SK-N-SH (cell line): ENCODE results near the gene CLRN3. TPM values are rescaled to one million over a fixed set of nuclear protein-coding genes. Genes with fewer than 3 reads are reported as not detected.

Experiments used
- CTCF ChIA-PET: fragments of 300-600, 350-600 bp; formaldehyde crosslinking; extraction: SDS; loops from one replicate; lab custom pipeline; 2021; lab: Yijun Ruan, JAX
- POLR2A ChIA-PET: fragments of 350-600 bp; sonication (Branson Sonifier 250); formaldehyde crosslinking; extraction: SDS; loops from one replicate; lab custom pipeline; 2020; ENCODE audit warnings: antibody characterized with exemption, inconsistent platforms; lab: Yijun Ruan, JAX
- DNase-seq: peaks from one replicate; pipeline ENCODE4 v3.0.0; 2012
- H2AFZ ChIP-seq: fragments of 200-600 bp; sonication (generic); 2 replicates; pipeline ENCODE4 v1.8.1; 2016; ENCODE audit warnings: antibody characterized with exemption, mild to moderate bottlenecking, low read depth
- H3F3A ChIP-seq: fragments of 200-600 bp; sonication (generic); replicated peaks from 2 replicates; pipeline ENCODE3; 2016; ENCODE audit warnings: antibody characterized with exemption, mild to moderate bottlenecking; ENCODE audit not compliant: insufficient read depth
- H3K27ac ChIP-seq, 2 experiments: fragments of 200-500 bp in 1 of 2; fragments of 200-600 bp in 1 of 2; sonication (Bioruptor generic) in 1 of 2; sonication (generic), shearing (Covaris generic) in 1 of 2; 2 replicates each; pipeline versions ENCODE4 v1.5.1 to v1.6.1; 2014 to 2016; ENCODE audit warnings: low read depth in 2 of 2, inconsistent platforms in 1 of 2, low read length in 1 of 2, mild to moderate bottlenecking in 1 of 2, mixed read lengths in 1 of 2
- H3K27me3 ChIP-seq: fragments of 200-600 bp; sonication (generic), shearing (Covaris generic); 2 replicates; pipeline ENCODE4 v1.6.1; 2016; ENCODE audit warnings: mixed run types; ENCODE audit not compliant: insufficient read depth
- H3K36me3 ChIP-seq, 2 experiments: fragments of 200-500 bp in 1 of 2; fragments of 200-600 bp in 1 of 2; sonication (Bioruptor generic) in 1 of 2; sonication (generic) in 1 of 2; replicated peaks in 1 of 2; 2 replicates each; pipeline versions ENCODE3 to v1.5.1; 2014 to 2016; ENCODE audit warnings: low read length in 1 of 2, mild to moderate bottlenecking in 1 of 2; ENCODE audit not compliant: insufficient read depth in 2 of 2, control insufficient read depth in 1 of 2
- H3K4me1 ChIP-seq, 2 experiments: fragments of 200-500 bp in 1 of 2; fragments of 200-600 bp in 1 of 2; sonication (Bioruptor generic) in 1 of 2; sonication (generic), shearing (Covaris generic) in 1 of 2; 2 replicates each; pipeline versions ENCODE4 v1.5.1 to v1.6.1; 2014 to 2016; ENCODE audit warnings: low read depth in 1 of 2, low read length in 1 of 2, mixed run types in 1 of 2; ENCODE audit not compliant: insufficient read depth in 2 of 2, control insufficient read depth in 1 of 2
- H3K4me2 ChIP-seq: fragments of 200-600 bp; sonication (generic), shearing (Covaris generic); 2 replicates; pipeline ENCODE4 v1.6.1; 2017; ENCODE audit warnings: mixed run types
- H3K4me3 ChIP-seq, 2 experiments: fragments of 200-500 bp in 1 of 2; fragments of 200-600 bp in 1 of 2; sonication (Bioruptor generic) in 1 of 2; sonication (generic), shearing (Covaris generic) in 1 of 2; 2 replicates each; pipeline versions ENCODE4 v1.5.1 to v1.8.1; 2014 to 2016; ENCODE audit warnings: low read depth in 2 of 2, inconsistent platforms in 1 of 2, low read length in 1 of 2, mild to moderate bottlenecking in 1 of 2, mixed read lengths in 1 of 2, moderate library complexity in 1 of 2
- H3K79me2 ChIP-seq: fragments of 200-600 bp; sonication (generic); 2 replicates; pipeline ENCODE4 v1.8.1; 2017; ENCODE audit warnings: mild to moderate bottlenecking; ENCODE audit not compliant: insufficient read depth
- H3K9ac ChIP-seq: fragments of 200-600 bp; sonication (generic); 2 replicates; pipeline ENCODE4 v1.6.1; 2017; ENCODE audit warnings: mixed run types
- H3K9me2 ChIP-seq: fragments of 200-600 bp; sonication (generic); 2 replicates; pipeline ENCODE4 v1.6.1; 2017; ENCODE audit warnings: mixed run types
- H3K9me3 ChIP-seq: fragments of 200-600 bp; sonication (generic); 2 replicates; pipeline ENCODE4 v1.6.1; 2017; ENCODE audit warnings: mixed run types, mild to moderate bottlenecking, moderate library complexity
- H4K20me1 ChIP-seq: fragments of 200-600 bp; sonication (generic); 2 replicates; pipeline ENCODE4 v1.6.1; 2017; ENCODE audit warnings: mild to moderate bottlenecking, mixed run types; ENCODE audit not compliant: insufficient read depth
- CHD2 ChIP-seq: fragments of 150-350 bp; IDR thresholded peaks from 2 replicates; pipeline ENCODE4 v1.6.1; 2018; ENCODE audit warnings: low read length; ENCODE audit not compliant: partially characterized antibody
- EZH2phosphoT487 ChIP-seq: fragments of 200-600 bp; sonication (generic); IDR thresholded peaks from 2 replicates; pipeline ENCODE4 v1.6.1; 2017; ENCODE audit warnings: low read depth, mixed run types, mild to moderate bottlenecking, antibody characterized with exemption, moderate library complexity, borderline replicate concordance
- FOSL2 ChIP-seq: IDR thresholded peaks from 2 replicates; pipeline ENCODE4 v1.4.0; 2012; ENCODE audit warnings: low read depth, mild to moderate bottlenecking, moderate library complexity, borderline replicate concordance
- FOXJ3 ChIP-seq: sonication (generic); formaldehyde crosslinking; IDR thresholded peaks from 2 replicates; pipeline ENCODE4 v1.5.1; 2020; ENCODE audit warnings: mild to moderate bottlenecking, missing genetic modification reagents
- GABPA ChIP-seq: IDR thresholded peaks from 2 replicates; pipeline ENCODE4 v1.4.0; 2012; ENCODE audit warnings: low read depth, mild to moderate bottlenecking
- GATA2 ChIP-seq: sonication (generic); formaldehyde crosslinking; IDR thresholded peaks from 2 replicates; pipeline ENCODE4 v1.5.0; 2020; ENCODE audit warnings: mild to moderate bottlenecking, missing genetic modification reagents
- IRF3 ChIP-seq: fragments of 150-350 bp; IDR thresholded peaks from 2 replicates; pipeline ENCODE4 v1.6.1; 2016; ENCODE audit warnings: mild to moderate bottlenecking, low read depth, low read length
- MAX ChIP-seq: IDR thresholded peaks from 2 replicates; pipeline ENCODE4 v1.4.0; 2012; ENCODE audit warnings: low read depth
- MEF2A ChIP-seq: IDR thresholded peaks from 2 replicates; pipeline ENCODE4 v1.4.0; 2012; ENCODE audit warnings: low read depth, borderline replicate concordance
- POLR2AphosphoS5 ChIP-seq: IDR thresholded peaks from 2 replicates; pipeline ENCODE4 v1.6.1; 2012; ENCODE audit warnings: low read depth, low read length
- RCOR1 ChIP-seq: fragments of 150-350 bp; IDR thresholded peaks from 2 replicates; pipeline ENCODE4 v1.6.1; 2017; ENCODE audit warnings: antibody characterized with exemption, low read length
- RFX5 ChIP-seq: IDR thresholded peaks from 2 replicates; pipeline ENCODE4 v1.6.1; 2012; ENCODE audit warnings: mild to moderate bottlenecking, improper control_type of control experiment, low read length
- RXRA ChIP-seq: IDR thresholded peaks from 2 replicates; pipeline ENCODE4 v1.4.0; 2012; ENCODE audit warnings: low read depth, mild to moderate bottlenecking, borderline replicate concordance
- SIN3A ChIP-seq: IDR thresholded peaks from 2 replicates; pipeline ENCODE4 v1.6.1; 2012; ENCODE audit warnings: low read depth, mild to moderate bottlenecking, low read length, moderate library complexity, borderline replicate concordance
- TAF1 ChIP-seq: IDR thresholded peaks from 2 replicates; pipeline ENCODE4 v1.6.1; 2012; ENCODE audit warnings: low read depth, mild to moderate bottlenecking, low read length, moderate library complexity, borderline replicate concordance
- TCF12 ChIP-seq: IDR thresholded peaks from 2 replicates; pipeline ENCODE4 v1.4.0; 2012
- USF1 ChIP-seq: IDR thresholded peaks from 2 replicates; pipeline ENCODE4 v1.4.0; 2012; ENCODE audit warnings: low read depth, borderline replicate concordance
- YY1 ChIP-seq: IDR thresholded peaks from 2 replicates; pipeline ENCODE4 v1.4.0; 2012; ENCODE audit warnings: low read depth, mild to moderate bottlenecking
- WGBS: methylation state at CpG from one replicate; pipeline ENCODE4 v1.1.6; 2017; ENCODE audit warnings: low lambda C conversion rate; 5-methylcytosine and 5-hydroxymethylcytosine counted together
- polyA plus RNA-seq, 3 experiments: library from polyadenylated mRNA; depleted of rRNA; stranded (reverse); fragments of >200 nt; gene quantifications; 2 replicates each; pipeline ENCODE4 v1.2.3, GENCODE V29; 2012
- TF ChIP-seq, protein P1 (sequence below): fragments of 150-350 bp; IDR thresholded peaks from 2 replicates; pipeline ENCODE4 v1.6.1; 2017; ENCODE audit warnings: antibody characterized with exemption, low read length, low read depth, borderline replicate concordance

The CLRN3 gene
- polyA plus RNA-seq, 1 of the 3 experiments (the other 2 are of a cell fraction): 0.25 TPM

- H3K4me2 ChIP-seq: no peak overlapping the region
- no peak overlapping the region for H2AFZ ChIP-seq
- TF ChIP-seq SIN3A: no peak
- TF ChIP-seq GABPA: no peak
- TF ChIP-seq FOXJ3: no peak
- TF ChIP-seq MEF2A: no peak
- TF ChIP-seq FOSL2: no peak
- no peak for TF ChIP-seq TCF12
- no peak for TF ChIP-seq RCOR1
- TF ChIP-seq, protein P1, sequence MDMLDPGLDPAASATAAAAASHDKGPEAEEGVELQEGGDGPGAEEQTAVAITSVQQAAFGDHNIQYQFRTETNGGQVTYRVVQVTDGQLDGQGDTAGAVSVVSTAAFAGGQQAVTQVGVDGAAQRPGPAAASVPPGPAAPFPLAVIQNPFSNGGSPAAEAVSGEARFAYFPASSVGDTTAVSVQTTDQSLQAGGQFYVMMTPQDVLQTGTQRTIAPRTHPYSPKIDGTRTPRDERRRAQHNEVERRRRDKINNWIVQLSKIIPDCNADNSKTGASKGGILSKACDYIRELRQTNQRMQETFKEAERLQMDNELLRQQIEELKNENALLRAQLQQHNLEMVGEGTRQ: no peak
- TF ChIP-seq TAF1: no peak
- TF ChIP-seq USF1: no peak
- TF ChIP-seq CHD2: no peak
- no peak for TF ChIP-seq IRF3
- TF ChIP-seq YY1: no peak
- TF ChIP-seq RXRA: no peak
- no peak for TF ChIP-seq RFX5
- no peak for TF ChIP-seq EZH2phosphoT487
- TF ChIP-seq POLR2AphosphoS5: no peak
- no peak for TF ChIP-seq GATA2
- no peak for TF ChIP-seq MAX
- H3K4me1 ChIP-seq: no peaks in the 10 kb centered on the region
- WGBS: 64% methylated on average over 11 of the region's 11 CpGs
- no peaks in the 10 kb centered on the region for H3K79me2 ChIP-seq
- H3K4me3 ChIP-seq: no peak overlapping the region
- ChIA-PET CTCF (interaction anchor here (0.9 to 1.8 kb wide), 3 partner anchors 12 to 32 kb away, joined by 3 to 8 read pairs (median 4); no protein-coding TSS in a partner anchor), POLR2A (no interaction called here)
- no peak for DNase-seq
- no peaks in the 10 kb centered on the region for H3K9me3 ChIP-seq
- no peaks in the 10 kb centered on the region for H4K20me1 ChIP-seq
- H3K27me3 ChIP-seq: no peaks in the 10 kb centered on the region; the same call in 1 of the 2 replicates
- H3K27ac ChIP-seq: no peak overlapping the region
- H3K9ac ChIP-seq: no peak overlapping the region
- H3F3A ChIP-seq: no peaks in the 10 kb centered on the region
- no peaks in the 10 kb centered on the region for H3K9me2 ChIP-seq
- H3K36me3 ChIP-seq: no peaks in the 10 kb centered on the region
These were observed 18.8 kb downstream of the CLRN3 start for GRCh38 chr10:127873901-127874470.
